ENCODE data around the gene ADAMTS12.

ADAMTS12 gene

GRCh38 chr5:33513462-33514185 lies 378.2 kb downstream of the ADAMTS12 start:
- no peak for DNase-seq

GRCh38 chr5:33509036-33509435 lies 382.8 kb downstream of the ADAMTS12 start:
- no peak for DNase-seq

GRCh38 chr5:33507426-33507825 lies 384.4 kb downstream of the ADAMTS12 start:
- no peak for DNase-seq

GRCh38 chr5:33504570-33504969 lies 387.2 kb downstream of the ADAMTS12 start:
- DNase-seq = no peak

- no peak for DNase-seq
These were observed 389.9 kb downstream of the ADAMTS12 start for GRCh38 chr5:33501899-33502298.

GRCh38 chr5:33501260-33501659 lies 390.5 kb downstream of the ADAMTS12 start:
- no peak for DNase-seq

GRCh38 chr5:33494466-33494865 lies 397.3 kb downstream of the ADAMTS12 start:
- DNase-seq = no peak

GRCh38 chr5:33491941-33492340 lies 399.8 kb downstream of the ADAMTS12 start:
- no peak for DNase-seq

GRCh38 chr5:33490071-33490665 lies 401.6 kb downstream of the ADAMTS12 start:
- DNase-seq = no peak

GRCh38 chr5:33489481-33490067 lies 402.2 kb downstream of the ADAMTS12 start:
- no peak for DNase-seq

GRCh38 chr5:33488558-33489355 lies 403.0 kb downstream of the ADAMTS12 start:
- DNase-seq = no peak

- no peak for DNase-seq
These were observed 404.6 kb downstream of the ADAMTS12 start for GRCh38 chr5:33487236-33487635.

GRCh38 chr5:33482335-33482734 lies 409.5 kb downstream of the ADAMTS12 start:
- no peak for DNase-seq

- no peak for DNase-seq
These were observed 410.9 kb downstream of the ADAMTS12 start for GRCh38 chr5:33480876-33481275.

GRCh38 chr5:33479311-33479710 lies 412.5 kb downstream of the ADAMTS12 start:
- DNase-seq = no peak

GRCh38 chr5:33477816-33478215 lies 414.0 kb downstream of the ADAMTS12 start:
- DNase-seq = no peak

GRCh38 chr5:33476992-33477391 lies 414.8 kb downstream of the ADAMTS12 start:
- DNase-seq = no peak

- no peak for DNase-seq
These were observed 416.1 kb downstream of the ADAMTS12 start for GRCh38 chr5:33475706-33476105.

- no peak for DNase-seq
These were observed 416.8 kb downstream of the ADAMTS12 start for GRCh38 chr5:33474931-33475499.

- no peak for DNase-seq
These were observed 417.8 kb downstream of the ADAMTS12 start for GRCh38 chr5:33474004-33474403.

Measured in CD4-positive, alpha-beta T cell treated with Interleukin-4 for 4 hours (primary cell).